Measurements from ENCODE around the gene FKBP1A. TPM values are rescaled to one million over a fixed set of nuclear protein-coding genes. Genes with fewer than 3 reads are reported as not detected.

Gene FKBP1A
- total and polyA plus RNA-seq, 10 of the 15 experiments (the other 5 are each of a cell fraction or from before 2014, with no cell fraction given): 103 to 687 (median 254) TPM

DNA sequence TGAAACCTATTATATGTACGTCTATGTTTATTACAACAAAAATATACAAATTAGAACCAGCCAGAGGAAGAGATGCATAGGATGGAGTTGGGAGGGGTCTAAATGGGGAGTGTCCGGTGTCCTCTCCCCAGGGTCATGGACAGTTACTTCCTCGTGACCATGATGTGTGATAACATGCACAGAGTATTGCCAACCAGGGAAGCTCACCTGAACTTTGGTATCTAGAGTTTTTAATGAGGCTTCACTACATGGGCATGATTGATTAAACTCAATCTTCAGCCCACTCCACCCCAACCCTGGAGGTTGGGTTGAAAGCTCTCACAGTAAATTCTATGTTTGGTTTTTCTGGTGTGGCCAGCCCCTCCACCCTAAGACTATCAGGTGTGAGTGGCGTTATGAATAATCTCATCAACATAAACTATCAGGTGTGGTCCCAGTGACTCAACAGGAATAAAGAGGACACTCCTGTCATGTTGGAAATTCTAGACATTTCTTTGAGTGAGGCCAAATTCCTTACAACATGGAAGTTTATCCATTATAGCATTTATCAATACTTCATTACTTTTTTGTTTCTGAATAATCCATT, 36.4 kb upstream of the FKBP1A start:
- Histone ChIP-seq H3K4me3 (no peak overlapping the region), H3K36me3 (ENCODE audit: control insufficient read depth in 2 of 2, insufficient read depth in 2 of 2, low read length in 1 of 2) (no peaks in the 10 kb centered on the region), H3K9ac (ENCODE audit: control insufficient read depth, insufficient read depth, low read length) (no peak overlapping the region), H3K4me1 (ENCODE audit: control insufficient read depth, insufficient read depth, low read length) (no peaks in the 10 kb centered on the region; the same call in 1 of the 2 replicates), H3K4me2 (ENCODE audit: control insufficient read depth, insufficient read depth) (no peak overlapping the region), H4K20me1 (ENCODE audit: control insufficient read depth, insufficient read depth) (no peaks in the 10 kb centered on the region), H3K9me3 (replicated peaks; ENCODE audit: control insufficient read depth, insufficient read depth, low read length) (no peaks in the 10 kb centered on the region; the same call in 2 of the 3 replicates), H3K27ac (ENCODE audit: control insufficient read depth, insufficient read depth) (no peak overlapping the region), H2AFZ (ENCODE audit: control insufficient read depth, low read depth, low read length) (no peak overlapping the region), H3K79me2 (ENCODE audit: control insufficient read depth, insufficient read depth, low read length) (no peaks in the 10 kb centered on the region), H3K27me3 (replicated peaks in 1 of 2; ENCODE audit: control insufficient read depth in 2 of 2, insufficient read depth in 2 of 2, low read length in 1 of 2) (no peaks in the 10 kb centered on the region)
- ChIA-PET RAD21 (ENCODE audit: unreplicated experiment) (no interaction called here), CTCF (interaction anchor here (1.0 kb wide), 1 partner anchor 74 kb away, joined by 3 read pairs; no protein-coding TSS in a partner anchor), SMC1A (ENCODE audit: uncharacterized antibody, unreplicated experiment) (no interaction called here), POLR2A (no interaction called here)
- 44% methylated on average over 4 of the region's 4 CpGs for WGBS (ENCODE audit: insufficient coverage, insufficient replicate concordance, low lambda C conversion rate, missing lambda C conversion rate)
- FAIRE-seq (no peak), DNase-seq (ENCODE audit: low read depth, low spot score) (no peak), ATAC-seq (no peak)
- in situ Hi-C loops (cut with MboI): no loop called here
- TF ChIP-seq EGR1 (IDR thresholded peaks at IDR 0.05; ENCODE audit: borderline replicate concordance in 1 of 2, low read depth in 2 of 2, low read length in 2 of 2): no peak
- TF ChIP-seq, protein P1, sequence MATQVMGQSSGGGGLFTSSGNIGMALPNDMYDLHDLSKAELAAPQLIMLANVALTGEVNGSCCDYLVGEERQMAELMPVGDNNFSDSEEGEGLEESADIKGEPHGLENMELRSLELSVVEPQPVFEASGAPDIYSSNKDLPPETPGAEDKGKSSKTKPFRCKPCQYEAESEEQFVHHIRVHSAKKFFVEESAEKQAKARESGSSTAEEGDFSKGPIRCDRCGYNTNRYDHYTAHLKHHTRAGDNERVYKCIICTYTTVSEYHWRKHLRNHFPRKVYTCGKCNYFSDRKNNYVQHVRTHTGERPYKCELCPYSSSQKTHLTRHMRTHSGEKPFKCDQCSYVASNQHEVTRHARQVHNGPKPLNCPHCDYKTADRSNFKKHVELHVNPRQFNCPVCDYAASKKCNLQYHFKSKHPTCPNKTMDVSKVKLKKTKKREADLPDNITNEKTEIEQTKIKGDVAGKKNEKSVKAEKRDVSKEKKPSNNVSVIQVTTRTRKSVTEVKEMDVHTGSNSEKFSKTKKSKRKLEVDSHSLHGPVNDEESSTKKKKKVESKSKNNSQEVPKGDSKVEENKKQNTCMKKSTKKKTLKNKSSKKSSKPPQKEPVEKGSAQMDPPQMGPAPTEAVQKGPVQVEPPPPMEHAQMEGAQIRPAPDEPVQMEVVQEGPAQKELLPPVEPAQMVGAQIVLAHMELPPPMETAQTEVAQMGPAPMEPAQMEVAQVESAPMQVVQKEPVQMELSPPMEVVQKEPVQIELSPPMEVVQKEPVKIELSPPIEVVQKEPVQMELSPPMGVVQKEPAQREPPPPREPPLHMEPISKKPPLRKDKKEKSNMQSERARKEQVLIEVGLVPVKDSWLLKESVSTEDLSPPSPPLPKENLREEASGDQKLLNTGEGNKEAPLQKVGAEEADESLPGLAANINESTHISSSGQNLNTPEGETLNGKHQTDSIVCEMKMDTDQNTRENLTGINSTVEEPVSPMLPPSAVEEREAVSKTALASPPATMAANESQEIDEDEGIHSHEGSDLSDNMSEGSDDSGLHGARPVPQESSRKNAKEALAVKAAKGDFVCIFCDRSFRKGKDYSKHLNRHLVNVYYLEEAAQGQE (IDR thresholded peaks at IDR 0.05; ENCODE audit: low read depth, low read length): no peak
- TF ChIP-seq RAD51 (IDR thresholded peaks at IDR 0.05): no peak
- TF ChIP-seq, protein P2, sequence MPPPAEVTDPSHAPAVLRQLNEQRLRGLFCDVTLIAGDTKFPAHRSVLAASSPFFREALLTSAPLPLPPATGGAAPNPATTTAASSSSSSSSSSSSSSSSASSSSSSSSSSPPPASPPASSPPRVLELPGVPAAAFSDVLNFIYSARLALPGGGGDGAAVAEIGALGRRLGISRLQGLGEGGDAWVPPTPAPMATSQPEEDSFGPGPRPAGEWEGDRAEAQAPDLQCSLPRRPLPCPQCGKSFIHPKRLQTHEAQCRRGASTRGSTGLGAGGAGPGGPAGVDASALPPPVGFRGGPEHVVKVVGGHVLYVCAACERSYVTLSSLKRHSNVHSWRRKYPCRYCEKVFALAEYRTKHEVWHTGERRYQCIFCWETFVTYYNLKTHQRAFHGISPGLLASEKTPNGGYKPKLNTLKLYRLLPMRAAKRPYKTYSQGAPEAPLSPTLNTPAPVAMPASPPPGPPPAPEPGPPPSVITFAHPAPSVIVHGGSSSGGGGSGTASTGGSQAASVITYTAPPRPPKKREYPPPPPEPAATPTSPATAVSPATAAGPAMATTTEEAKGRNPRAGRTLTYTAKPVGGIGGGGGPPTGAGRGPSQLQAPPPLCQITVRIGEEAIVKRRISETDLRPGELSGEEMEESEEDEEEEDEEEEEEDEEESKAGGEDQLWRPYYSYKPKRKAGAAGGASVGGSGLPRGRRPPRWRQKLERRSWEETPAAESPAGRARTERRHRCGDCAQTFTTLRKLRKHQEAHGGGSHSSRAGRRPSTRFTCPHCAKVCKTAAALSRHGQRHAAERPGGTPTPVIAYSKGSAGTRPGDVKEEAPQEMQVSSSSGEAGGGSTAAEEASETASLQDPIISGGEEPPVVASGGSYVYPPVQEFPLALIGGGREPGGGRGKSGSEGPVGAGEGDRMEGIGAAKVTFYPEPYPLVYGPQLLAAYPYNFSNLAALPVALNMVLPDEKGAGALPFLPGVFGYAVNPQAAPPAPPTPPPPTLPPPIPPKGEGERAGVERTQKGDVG (CRISPR knock-in tag; IDR thresholded peaks at IDR 0.05): no peak
- TF ChIP-seq ZNF24 (IDR thresholded peaks at IDR 0.05): no peak
- TF ChIP-seq, protein P3, sequence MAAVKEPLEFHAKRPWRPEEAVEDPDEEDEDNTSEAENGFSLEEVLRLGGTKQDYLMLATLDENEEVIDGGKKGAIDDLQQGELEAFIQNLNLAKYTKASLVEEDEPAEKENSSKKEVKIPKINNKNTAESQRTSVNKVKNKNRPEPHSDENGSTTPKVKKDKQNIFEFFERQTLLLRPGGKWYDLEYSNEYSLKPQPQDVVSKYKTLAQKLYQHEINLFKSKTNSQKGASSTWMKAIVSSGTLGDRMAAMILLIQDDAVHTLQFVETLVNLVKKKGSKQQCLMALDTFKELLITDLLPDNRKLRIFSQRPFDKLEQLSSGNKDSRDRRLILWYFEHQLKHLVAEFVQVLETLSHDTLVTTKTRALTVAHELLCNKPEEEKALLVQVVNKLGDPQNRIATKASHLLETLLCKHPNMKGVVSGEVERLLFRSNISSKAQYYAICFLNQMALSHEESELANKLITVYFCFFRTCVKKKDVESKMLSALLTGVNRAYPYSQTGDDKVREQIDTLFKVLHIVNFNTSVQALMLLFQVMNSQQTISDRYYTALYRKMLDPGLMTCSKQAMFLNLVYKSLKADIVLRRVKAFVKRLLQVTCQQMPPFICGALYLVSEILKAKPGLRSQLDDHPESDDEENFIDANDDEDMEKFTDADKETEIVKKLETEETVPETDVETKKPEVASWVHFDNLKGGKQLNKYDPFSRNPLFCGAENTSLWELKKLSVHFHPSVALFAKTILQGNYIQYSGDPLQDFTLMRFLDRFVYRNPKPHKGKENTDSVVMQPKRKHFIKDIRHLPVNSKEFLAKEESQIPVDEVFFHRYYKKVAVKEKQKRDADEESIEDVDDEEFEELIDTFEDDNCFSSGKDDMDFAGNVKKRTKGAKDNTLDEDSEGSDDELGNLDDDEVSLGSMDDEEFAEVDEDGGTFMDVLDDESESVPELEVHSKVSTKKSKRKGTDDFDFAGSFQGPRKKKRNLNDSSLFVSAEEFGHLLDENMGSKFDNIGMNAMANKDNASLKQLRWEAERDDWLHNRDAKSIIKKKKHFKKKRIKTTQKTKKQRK (IDR thresholded peaks at IDR 0.05; ENCODE audit: low read depth, low read length): no peak
- no peak for TF ChIP-seq CHD1 (IDR thresholded peaks at IDR 0.05; ENCODE audit: low read depth, low read length)
- TF ChIP-seq HDAC6 (IDR thresholded peaks at IDR 0.05; ENCODE audit: unreplicated experiment): no peak
- TF ChIP-seq MEF2A (IDR thresholded peaks at IDR 0.05; ENCODE audit: insufficient read depth, low read depth, low read length): no peak
- TF ChIP-seq EZH2 (IDR thresholded peaks at IDR 0.05; ENCODE audit: borderline replicate concordance, control insufficient read depth, low read depth, low read length): no peak
- intact Hi-C loops (cut with micrococcal nuclease; ENCODE audit: unreplicated experiment): no loop called here
- BruUV-seq (replicated peaks): no TSS peak

Measured in GM12878 (cell line).